Measurements from ENCODE around the gene CCSER1.

- TF ChIP-seq CTCF (conservative IDR thresholded peaks at IDR 0.05; ENCODE audit: low read length) (no peak), EZH2phosphoT487 (IDR thresholded peaks at IDR 0.05; ENCODE audit: borderline replicate concordance, low read depth, low read length) (no peak)
Observed at GRCh38 chr4:90689739-90690138, 562.5 kb downstream of the CCSER1 start.
